ENCODE results near the gene SHC1. TPM values are rescaled to one million over a fixed set of nuclear protein-coding genes. Genes with fewer than 3 reads are reported as not detected.
A peak's percentile ranks its signal among the peaks of the same experiment; 100 is the strongest.

The SHC1 gene
- total RNA-seq, 1 experiment from 2014 or later = 199 TPM

GRCh38 chr1:154941333-154942013 is 29.1 kb downstream of the SHC1 start:
- no peaks in the 10 kb centered on the region for H3K9me3 Mint-ChIP-seq
- ATAC-seq (no peak), DNase-seq (ENCODE audit: low spot score) (peak; percentile 51)
- TF ChIP-seq NFATC4 (CRISPR knock-in tag; IDR thresholded peaks at IDR 0.05) = no peak
- TF ChIP-seq OVOL2 (CRISPR knock-in tag; IDR thresholded peaks at IDR 0.05; ENCODE audit: borderline replicate concordance) = no peak
- no peak for TF ChIP-seq ZNF138 (CRISPR knock-in tag; conservative IDR thresholded peaks at IDR 0.05)
- no peak for TF ChIP-seq PREB (CRISPR knock-in tag; IDR thresholded peaks at IDR 0.05; ENCODE audit: borderline replicate concordance)
- TF ChIP-seq, protein P1, sequence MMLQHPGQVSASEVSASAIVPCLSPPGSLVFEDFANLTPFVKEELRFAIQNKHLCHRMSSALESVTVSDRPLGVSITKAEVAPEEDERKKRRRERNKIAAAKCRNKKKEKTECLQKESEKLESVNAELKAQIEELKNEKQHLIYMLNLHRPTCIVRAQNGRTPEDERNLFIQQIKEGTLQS (CRISPR knock-in tag; conservative IDR thresholded peaks at IDR 0.05) = no peak
- TF ChIP-seq ESRRA (CRISPR knock-in tag; IDR thresholded peaks at IDR 0.05; ENCODE audit: borderline replicate concordance) = no peak
- TF ChIP-seq ZNF232 (CRISPR knock-in tag; IDR thresholded peaks at IDR 0.05) = no peak
- no peak for TF ChIP-seq GABPB1 (CRISPR knock-in tag; IDR thresholded peaks at IDR 0.05)
- no peak for TF ChIP-seq ZNF121 (CRISPR knock-in tag; IDR thresholded peaks at IDR 0.05)
- TF ChIP-seq EMX1 (CRISPR knock-in tag; IDR thresholded peaks at IDR 0.05) = no peak
- ChIA-PET CTCF (interaction anchor here (0.8 to 1.5 kb wide), 6 partner anchors 15 to 382 kb away, joined by 3 to 4 read pairs (median 3); no protein-coding TSS in a partner anchor), POLR2A (no interaction called here)
- peaks cover under 1% of the 10 kb centered on the region; the same call in 1 of the 2 replicates for H3K27me3 Mint-ChIP-seq (ENCODE audit: low read depth)
- no peaks in the 10 kb centered on the region; the same call in 1 of the 2 replicates for H3K36me3 Mint-ChIP-seq
- no peak overlapping the region for H3K27ac Mint-ChIP-seq
- H3K4me1 Mint-ChIP-seq = peaks cover 33% of the 10 kb centered on the region
- H3K4me3 Mint-ChIP-seq = no peak overlapping the region

GRCh38 chr1:154940651-154941194 is 29.8 kb downstream of the SHC1 start:
- DNase-seq (ENCODE audit: low spot score) (no peak), ATAC-seq (no peak)
- Mint-ChIP-seq H3K36me3 (no peaks in the 10 kb centered on the region; the same call in 1 of the 2 replicates), H3K27me3 (ENCODE audit: low read depth) (peaks cover 3% of the 10 kb centered on the region; the same call in 1 of the 2 replicates), H3K27ac (0 out of 2 replicates have a peak overlapping the region, but pooled peaks have one; percentile 10), H3K9me3 (no peaks in the 10 kb centered on the region), H3K4me1 (peaks cover 37% of the 10 kb centered on the region), H3K4me3 (no peak overlapping the region)
- ChIA-PET POLR2A (no interaction called here), CTCF (interaction anchor here (0.8 to 1.9 kb wide), 9 partner anchors 16 to 381 kb away, joined by 3 to 6 read pairs (median 3); no protein-coding TSS in a partner anchor)
- no peak for TF ChIP-seq TCF7 (CRISPR knock-in tag; IDR thresholded peaks at IDR 0.05; ENCODE audit: low read depth)
- no peak for TF ChIP-seq ZNF219 (CRISPR knock-in tag; IDR thresholded peaks at IDR 0.05; ENCODE audit: borderline replicate concordance)
- no peak for TF ChIP-seq ZNF423 (CRISPR knock-in tag; IDR thresholded peaks at IDR 0.05)
- TF ChIP-seq GRHL2 (CRISPR knock-in tag; IDR thresholded peaks at IDR 0.05; ENCODE audit: insufficient replicate concordance, severe bottlenecking) = no peak
- no peak for TF ChIP-seq ATF2 (CRISPR knock-in tag; IDR thresholded peaks at IDR 0.05; ENCODE audit: borderline replicate concordance, low read depth)
- TF ChIP-seq, protein P2, sequence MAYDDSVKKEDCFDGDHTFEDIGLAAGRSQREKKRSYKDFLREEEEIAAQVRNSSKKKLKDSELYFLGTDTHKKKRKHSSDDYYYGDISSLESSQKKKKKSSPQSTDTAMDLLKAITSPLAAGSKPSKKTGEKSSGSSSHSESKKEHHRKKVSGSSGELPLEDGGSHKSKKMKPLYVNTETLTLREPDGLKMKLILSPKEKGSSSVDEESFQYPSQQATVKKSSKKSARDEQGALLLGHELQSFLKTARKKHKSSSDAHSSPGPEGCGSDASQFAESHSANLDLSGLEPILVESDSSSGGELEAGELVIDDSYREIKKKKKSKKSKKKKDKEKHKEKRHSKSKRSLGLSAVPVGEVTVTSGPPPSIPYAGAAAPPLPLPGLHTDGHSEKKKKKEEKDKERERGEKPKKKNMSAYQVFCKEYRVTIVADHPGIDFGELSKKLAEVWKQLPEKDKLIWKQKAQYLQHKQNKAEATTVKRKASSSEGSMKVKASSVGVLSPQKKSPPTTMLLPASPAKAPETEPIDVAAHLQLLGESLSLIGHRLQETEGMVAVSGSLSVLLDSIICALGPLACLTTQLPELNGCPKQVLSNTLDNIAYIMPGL (CRISPR knock-in tag; IDR thresholded peaks at IDR 0.05) = no peak
- TF ChIP-seq USF1 (CRISPR knock-in tag; IDR thresholded peaks at IDR 0.05) = no peak
- no peak for TF ChIP-seq CREM (CRISPR knock-in tag; IDR thresholded peaks at IDR 0.05)
- no peak for TF ChIP-seq NR1H2 (CRISPR knock-in tag; IDR thresholded peaks at IDR 0.05)
- no peak for TF ChIP-seq ZNF281 (CRISPR knock-in tag; IDR thresholded peaks at IDR 0.05)
- no peak for TF ChIP-seq FOXJ3 (CRISPR knock-in tag; IDR thresholded peaks at IDR 0.05; ENCODE audit: borderline replicate concordance)
- no peak for TF ChIP-seq CBFB (CRISPR knock-in tag; IDR thresholded peaks at IDR 0.05; ENCODE audit: low read depth)
- no peak for TF ChIP-seq SOX15 (CRISPR knock-in tag; IDR thresholded peaks at IDR 0.05)
- TF ChIP-seq HMGA2 (CRISPR knock-in tag; IDR thresholded peaks at IDR 0.05) = no peak
- TF ChIP-seq, protein P3, sequence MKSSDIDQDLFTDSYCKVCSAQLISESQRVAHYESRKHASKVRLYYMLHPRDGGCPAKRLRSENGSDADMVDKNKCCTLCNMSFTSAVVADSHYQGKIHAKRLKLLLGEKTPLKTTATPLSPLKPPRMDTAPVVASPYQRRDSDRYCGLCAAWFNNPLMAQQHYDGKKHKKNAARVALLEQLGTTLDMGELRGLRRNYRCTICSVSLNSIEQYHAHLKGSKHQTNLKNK (CRISPR knock-in tag; IDR thresholded peaks at IDR 0.05) = no peak
